NCI-H1694 treated with DMSO at 0.1 percent for 48 hours (cell line): ENCODE results near the gene SOD2.
"Not testable (repeated sequence)": the region's sequence is repeated elsewhere in the genome, so short reads cannot be mapped to it uniquely, and the experiment has no call there.

ENCODE experiments used
- DNase-seq: peaks from one replicate; lab custom pipeline; 2025; lab: John Stamatoyannopoulos, UW

SOD2 gene

DNA sequence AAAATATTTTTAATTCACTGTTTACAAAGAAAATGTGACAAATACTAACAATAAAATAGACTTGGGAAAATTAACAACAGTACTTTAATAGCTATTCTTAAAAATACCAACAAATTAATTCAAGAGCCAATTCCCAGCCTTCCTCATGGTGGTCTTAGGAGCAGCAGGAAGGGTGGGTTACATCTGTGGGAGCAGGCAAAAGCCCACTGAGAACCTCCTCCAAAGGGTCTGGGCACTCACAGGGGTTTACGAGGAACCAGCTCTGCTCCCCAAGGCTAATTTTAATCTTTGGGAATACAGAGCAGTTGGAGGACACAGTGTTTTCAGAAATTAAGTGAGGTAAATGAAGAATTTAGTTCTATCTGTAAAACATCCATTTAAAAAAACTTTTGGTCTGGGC lies 10.2 kb downstream of the SOD2 start:
- no peak for DNase-seq

DNA sequence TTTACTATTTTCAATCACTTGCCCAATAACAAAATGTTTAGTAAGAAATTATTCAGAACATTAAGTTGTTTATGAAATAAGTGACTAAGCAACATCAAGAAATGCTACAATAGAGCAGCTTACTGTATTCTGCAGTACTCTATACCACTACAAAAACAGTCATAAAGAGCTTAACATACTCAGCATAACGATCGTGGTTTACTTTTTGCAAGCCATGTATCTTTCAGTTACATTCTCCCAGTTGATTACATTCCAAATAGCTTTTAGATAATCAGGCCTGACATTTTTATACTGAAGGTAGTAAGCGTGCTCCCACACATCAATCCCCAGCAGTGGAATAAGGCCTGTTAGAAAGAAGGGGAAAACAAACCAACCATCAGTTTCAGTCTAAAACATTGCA lies 10.7 kb downstream of the SOD2 start:
- no peak for DNase-seq

DNA sequence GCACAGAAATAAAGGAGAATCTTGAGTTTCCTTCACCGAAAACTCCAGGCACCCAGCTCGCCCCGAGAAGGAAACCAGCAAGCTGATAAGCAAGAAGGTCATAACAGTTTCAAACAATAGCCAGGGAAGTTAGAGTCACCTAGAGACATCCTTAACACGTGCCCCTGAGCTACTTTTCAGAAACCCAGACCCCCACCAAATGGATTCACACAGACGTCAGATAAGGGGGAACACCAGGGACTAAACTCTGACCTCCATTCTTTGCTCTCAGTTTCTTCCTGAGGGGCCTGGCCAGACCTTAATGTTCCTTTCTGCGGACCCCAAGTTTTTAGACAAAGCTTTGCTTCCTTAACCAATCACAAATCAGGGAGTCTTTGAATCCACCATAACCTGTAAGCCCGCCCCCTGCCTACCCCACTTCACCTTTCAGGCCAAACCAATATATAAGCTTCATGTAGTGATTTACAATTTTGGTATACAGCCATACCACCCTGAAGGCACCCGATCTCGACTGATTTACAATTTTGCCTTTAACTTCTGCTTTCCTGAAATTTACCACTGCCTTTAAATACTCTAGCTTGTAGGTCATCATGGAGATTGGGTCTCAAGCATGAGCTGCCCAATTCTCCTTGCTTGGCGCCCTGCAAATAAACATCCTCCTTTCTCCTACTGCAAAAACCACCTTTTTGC lies 11.7 kb downstream of the SOD2 start:
- DNase-seq = no peak

GRCh38 chr6:159680104-159680503 lies 12.9 kb downstream of the SOD2 start:
- no peak for DNase-seq

- no peak for DNase-seq
Measured at GRCh38 chr6:159679091-159680077, 13.7 kb downstream of the SOD2 start.

- no peak for DNase-seq
Measured at GRCh38 chr6:159678574-159678973, 14.5 kb downstream of the SOD2 start.

GRCh38 chr6:159677506-159678165 lies 15.4 kb downstream of the SOD2 start:
- DNase-seq = no peak

- DNase-seq = no peak
Measured at GRCh38 chr6:159676890-159677505, 16.0 kb downstream of the SOD2 start.

DNA sequence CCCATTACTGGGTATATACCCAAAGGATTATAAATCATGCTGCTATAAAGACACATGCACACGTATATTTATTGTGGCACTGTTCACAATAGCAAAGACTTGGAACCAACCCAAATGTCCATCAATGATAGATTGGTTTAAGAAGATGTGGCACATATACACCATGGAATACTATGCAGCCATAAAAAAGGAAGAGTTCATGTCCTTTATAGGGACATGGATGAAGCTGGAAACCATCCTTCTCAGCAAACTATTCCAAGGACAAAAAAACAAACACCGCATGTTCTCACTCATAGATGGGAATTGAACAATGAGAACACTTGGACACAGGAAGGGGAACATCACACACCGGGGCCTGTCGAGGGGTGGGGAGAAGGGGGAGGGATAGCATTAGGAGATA lies 16.8 kb downstream of the SOD2 start:
- DNase-seq = not testable (repeated sequence)

- no peak for DNase-seq
Measured at GRCh38 chr6:159665868-159666635, 27.0 kb downstream of the SOD2 start.

DNA sequence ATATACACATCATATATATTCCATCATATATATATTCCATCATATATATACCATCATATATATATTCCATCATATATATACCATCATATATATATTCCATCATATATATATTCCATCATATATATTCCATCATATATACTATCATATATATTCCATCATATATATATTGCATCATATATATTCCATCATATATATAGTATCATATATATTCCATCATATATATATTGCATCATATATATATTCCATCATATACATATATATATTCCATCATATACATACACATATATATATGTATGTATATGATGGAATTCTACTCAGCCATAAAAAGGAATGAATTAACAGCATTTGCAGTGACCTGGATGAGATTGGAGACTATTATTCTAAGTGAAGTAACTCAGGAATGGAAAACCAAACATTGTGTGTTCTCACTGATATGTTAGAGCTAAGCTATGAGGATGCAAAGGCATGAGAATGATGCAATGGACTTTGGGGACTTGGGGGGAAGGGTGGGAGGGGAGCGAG lies 29.6 kb downstream of the SOD2 start:
- DNase-seq = not testable (repeated sequence)

GRCh38 chr6:159661977-159662376 lies 31.1 kb downstream of the SOD2 start:
- not testable (repeated sequence) for DNase-seq

DNA sequence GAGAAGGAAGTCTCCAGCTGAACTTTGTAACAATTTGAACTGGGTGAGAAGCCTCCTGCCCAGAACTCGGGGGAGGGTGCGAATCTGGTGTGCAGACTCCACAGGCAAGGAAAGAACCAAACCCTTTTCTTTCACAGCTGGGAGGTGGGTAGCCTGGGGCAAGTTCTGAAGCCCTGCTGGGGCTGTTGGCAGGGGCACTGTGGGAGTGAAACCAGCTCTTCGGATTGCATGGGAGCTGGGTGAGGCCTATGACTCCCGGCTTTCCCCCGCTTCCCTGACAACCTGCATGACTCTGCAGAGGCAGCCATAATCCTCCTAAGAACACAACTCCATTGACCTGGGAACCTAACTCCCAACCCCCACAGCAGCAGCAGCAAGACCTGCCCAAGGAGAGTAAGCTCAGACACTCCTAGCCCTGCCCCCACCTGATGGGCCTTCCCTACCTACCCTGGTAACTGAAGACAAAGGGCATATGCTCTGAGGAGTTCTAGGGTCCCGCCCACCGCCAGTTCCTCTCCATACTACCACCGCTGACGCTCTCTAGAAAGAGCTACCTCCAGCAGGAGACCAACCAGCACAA lies 37.5 kb downstream of the SOD2 start:
- DNase-seq = no peak

DNA sequence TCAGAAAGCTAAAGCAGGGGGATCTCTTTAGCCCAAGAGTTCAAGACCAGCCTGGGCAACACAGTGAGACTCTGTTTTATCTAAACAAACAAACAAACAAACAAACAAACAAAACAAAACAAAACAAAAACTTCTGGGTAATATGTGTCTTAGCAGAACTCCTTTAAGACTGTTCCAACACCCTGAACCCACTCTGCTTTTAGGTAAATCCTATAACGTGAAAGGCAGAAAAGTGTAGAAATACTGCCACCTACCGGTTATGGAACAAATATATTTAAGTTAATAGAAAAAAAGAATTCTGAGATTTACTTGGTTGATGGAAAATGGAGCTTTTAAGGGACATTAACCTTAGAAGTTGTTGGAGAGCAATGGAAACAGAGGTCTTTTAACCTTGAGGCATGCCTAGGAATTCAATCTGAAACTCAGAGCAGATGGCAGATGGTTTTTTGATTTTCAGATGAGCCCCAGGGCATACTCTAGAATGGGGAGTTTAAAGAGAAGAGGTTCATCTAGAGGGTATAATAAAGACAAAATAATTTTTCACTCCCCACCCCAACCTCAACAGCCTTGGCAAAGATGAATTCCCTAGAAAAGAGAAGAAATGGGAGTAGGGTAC lies 38.5 kb downstream of the SOD2 start:
- DNase-seq = peak; percentile 58

DNA sequence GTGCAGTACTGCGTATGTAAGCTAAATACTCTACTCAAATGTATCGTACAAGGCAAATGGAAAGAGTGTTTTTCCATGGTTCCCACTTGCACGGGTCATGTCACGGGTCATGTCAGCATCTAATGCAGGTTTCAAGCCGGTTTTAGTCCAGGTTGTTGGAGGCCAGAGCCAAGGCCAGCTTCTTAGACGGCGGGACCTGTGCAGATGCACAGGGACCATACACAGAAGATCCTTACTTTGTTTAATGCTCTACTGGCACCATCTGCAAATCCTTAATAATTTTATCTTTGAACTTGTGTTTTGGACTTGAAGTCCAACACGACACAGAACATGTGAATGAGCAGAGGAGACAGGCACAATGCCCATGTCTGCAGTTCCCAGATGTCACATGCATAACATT lies 42.7 kb downstream of the SOD2 start:
- DNase-seq = no peak

DNA sequence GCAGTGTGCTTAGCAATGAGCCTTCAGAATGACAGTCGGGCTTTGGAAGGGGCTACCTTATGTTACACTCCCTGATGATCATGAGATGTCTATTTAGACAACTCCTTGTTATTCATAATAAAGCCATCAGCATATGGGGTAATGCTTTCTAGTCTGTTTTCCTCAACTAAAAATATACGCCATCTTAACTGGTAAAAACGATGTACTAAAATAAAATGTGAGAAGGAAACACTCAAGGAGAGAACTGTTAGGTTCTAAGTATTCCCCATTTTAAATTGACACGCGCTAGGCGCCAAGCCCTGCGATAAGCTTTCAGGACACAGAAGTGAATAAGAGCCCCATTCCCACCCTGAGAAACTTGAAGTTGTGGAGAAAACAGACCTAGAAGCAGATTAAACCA lies 43.6 kb downstream of the SOD2 start:
- no peak for DNase-seq

- no peak for DNase-seq
Measured at GRCh38 chr6:159646733-159647132, 46.3 kb downstream of the SOD2 start.

DNA sequence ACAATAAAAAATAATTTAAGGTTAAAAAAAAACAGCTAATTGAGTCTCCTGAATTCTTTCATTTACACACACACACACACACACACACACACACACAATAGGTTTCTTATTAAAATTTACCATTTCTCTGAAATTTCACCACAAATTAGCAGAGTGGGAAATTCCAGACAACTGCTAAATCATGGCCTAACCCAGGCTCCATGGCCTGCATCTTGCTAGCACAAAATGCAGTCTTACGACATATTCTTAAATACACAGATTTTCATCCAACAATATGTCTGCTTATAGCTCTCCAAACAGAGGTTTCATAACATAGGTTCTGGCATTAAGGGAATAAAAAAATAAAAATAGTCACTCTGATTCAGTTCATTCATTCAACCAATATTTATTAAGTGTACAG lies 46.9 kb downstream of the SOD2 start:
- no peak for DNase-seq

DNA sequence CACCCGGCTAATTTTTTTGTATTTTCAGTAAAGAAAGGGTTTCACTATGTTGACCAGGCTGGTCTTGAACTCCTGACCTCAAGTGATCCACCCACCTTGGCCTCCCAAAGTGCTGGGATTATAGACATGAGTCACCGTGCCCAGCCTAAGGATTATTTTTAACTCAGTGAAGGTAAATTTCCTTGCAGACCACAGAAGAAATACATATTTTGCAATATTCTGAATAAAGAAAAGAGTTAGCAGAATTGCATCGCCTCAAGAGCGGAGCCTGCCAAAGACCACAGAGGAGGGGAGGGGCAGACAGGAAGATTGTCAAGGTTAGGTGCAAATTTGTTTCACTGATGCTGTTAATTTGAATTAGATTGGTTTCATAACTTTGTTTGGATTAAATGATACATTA lies 47.4 kb downstream of the SOD2 start:
- DNase-seq = no peak
